Tibial nerve (tissue), 4 donors: Measurements from ENCODE around the gene ZNF502. TPM values are rescaled to one million over a fixed set of nuclear protein-coding genes. Genes with fewer than 3 reads are reported as not detected.

Experiments used
- DNase-seq, 2 donors: peaks; one replicate each; pipeline ENCODE4 v3.0.0-alpha.2; 2019; ENCODE audit warnings: low spot score in 2 of 2
- H3K27ac ChIP-seq, 4 donors: fragments of 200-600 bp; sonication (generic) in 3 of 4; one replicate each; pipeline ENCODE4 v1.5.1; 2017 to 2019; ENCODE audit warnings: mild to moderate bottlenecking in 1 of 4
- H3K27me3 ChIP-seq, 2 donors: fragments of 200-600 bp; sonication (generic) in 1 of 2; one replicate each; pipeline versions ENCODE4 v1.5.1 to v1.6.0; 2017 to 2019
- H3K36me3 ChIP-seq, 3 donors: fragments of 200-600 bp; sonication (generic); one replicate each; pipeline ENCODE4 v1.5.1; 2018 to 2019
- H3K4me1 ChIP-seq, 4 donors: fragments of 200-600 bp; sonication (generic) in 3 of 4; one replicate each; pipeline ENCODE4 v1.5.1; 2017 to 2019
- H3K4me3 ChIP-seq, 4 donors: fragments of 200-600 bp; sonication (generic) in 3 of 4; one replicate each; pipeline ENCODE4 v1.5.1; 2017 to 2019; ENCODE audit warnings: mild to moderate bottlenecking in 1 of 4, moderate library complexity in 1 of 4
- H3K9me3 ChIP-seq, 4 donors: fragments of 200-600 bp; sonication (generic) in 3 of 4; one replicate each; pipeline ENCODE4 v1.5.1; 2017 to 2019
- CTCF ChIP-seq, 5 experiments: fragments of 200-600 bp in 3 of 5; fragments of 450-650 bp in 2 of 5; sonication (generic) in 3 of 5; IDR thresholded peaks; one replicate each; pipeline ENCODE4 v1.5.1; 2016 to 2019; ENCODE audit warnings: antibody characterized with exemption in 5 of 5, mild to moderate bottlenecking in 3 of 5, moderate library complexity in 2 of 5
- EP300 ChIP-seq, 2 donors: sonication (generic); formaldehyde crosslinking; IDR thresholded peaks; one replicate each; pipeline ENCODE4 v1.6.1; 2017; ENCODE audit warnings: antibody characterized with exemption in 2 of 2, mild to moderate bottlenecking in 1 of 2
- POLR2A ChIP-seq, 2 donors: fragments of 450-650 bp; IDR thresholded peaks; one replicate each; pipeline ENCODE4 v1.6.1; 2017; ENCODE audit warnings: antibody characterized with exemption in 2 of 2, mild to moderate bottlenecking in 2 of 2, moderate library complexity in 2 of 2
- WGBS, 2 donors: methylation state at CpG; one replicate each; pipeline ENCODE4 v1.1.5; 2018; 5-methylcytosine and 5-hydroxymethylcytosine counted together
- total RNA-seq, 4 donors: library from RNA; depleted of rRNA; stranded (reverse); fragments of >200 nt; gene quantifications; one replicate each; pipeline ENCODE4 v1.1.0, GENCODE V29; 2016

ZNF502 gene
- total RNA-seq, 4 donors from 2014 or later = 3.7 to 8.1 (median 6.1) TPM

DNA sequence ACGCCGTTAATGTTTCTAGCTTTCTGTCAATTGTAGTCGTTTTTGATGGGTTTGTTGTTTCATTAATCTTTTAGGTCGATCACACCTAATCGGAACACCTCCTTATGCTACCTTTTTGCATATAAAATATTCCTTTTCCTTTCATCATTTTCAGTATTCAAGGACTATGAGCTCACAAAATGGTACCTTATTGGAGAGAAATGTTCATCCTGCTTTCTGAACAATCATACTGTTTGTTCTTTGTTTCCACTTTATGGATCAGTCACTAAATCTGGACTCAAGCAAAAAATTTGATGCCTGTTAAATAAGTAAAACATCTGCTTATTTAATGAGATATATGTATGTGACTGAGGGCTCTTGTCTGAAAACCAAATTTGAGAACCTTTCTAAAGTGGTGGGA, 50.2 kb downstream of the ZNF502 start:
- H3K36me3 ChIP-seq = peaks cover 0 to 25% (median 0%) of the 10 kb centered on the region in 3 donors
- H3K27me3 ChIP-seq = no peaks in the 10 kb centered on the region
- H3K4me1 ChIP-seq = peaks cover 0 to 22% (median 4%) of the 10 kb centered on the region in 4 donors
- WGBS, 2 donors = 36 to 38% methylated on average over 5 of the region's 5 CpGs
- peaks cover 0 to 14% (median 5%) of the 10 kb centered on the region in 4 donors for H3K9me3 ChIP-seq
- no peak for DNase-seq
- TF ChIP-seq CTCF (IDR thresholded peaks at IDR 0.05) = no peak
- no peak for TF ChIP-seq EP300 (IDR thresholded peaks at IDR 0.05)
- TF ChIP-seq POLR2A (IDR thresholded peaks at IDR 0.05) = no peak
- H3K27ac ChIP-seq = no peak overlapping the region
- H3K4me3 ChIP-seq = no peak overlapping the region

- H3K4me1 ChIP-seq = peaks cover 0 to 22% (median 4%) of the 10 kb centered on the region in 4 donors
- peaks cover 0 to 10% (median 0%) of the 10 kb centered on the region in 3 donors for H3K36me3 ChIP-seq
- TF ChIP-seq CTCF (IDR thresholded peaks at IDR 0.05) (no peak), EP300 (IDR thresholded peaks at IDR 0.05) (no peak), POLR2A (IDR thresholded peaks at IDR 0.05) (no peak)
- DNase-seq = no peak
- H3K9me3 ChIP-seq = peaks cover 0 to 5% (median 2%) of the 10 kb centered on the region in 4 donors
- H3K27me3 ChIP-seq = no peaks in the 10 kb centered on the region
- H3K27ac ChIP-seq = no peak overlapping the region
- no peak overlapping the region for H3K4me3 ChIP-seq
These were observed 51.8 kb downstream of the ZNF502 start for GRCh38 chr3:44764248-44764647.

- H3K27me3 ChIP-seq = no peaks in the 10 kb centered on the region
- no peak for TF ChIP-seq CTCF (IDR thresholded peaks at IDR 0.05)
- TF ChIP-seq EP300 (IDR thresholded peaks at IDR 0.05) = no peak
- TF ChIP-seq POLR2A (IDR thresholded peaks at IDR 0.05) = no peak
- H3K4me3 ChIP-seq = no peak overlapping the region
- H3K9me3 ChIP-seq = peaks cover 0 to 36% (median 9%) of the 10 kb centered on the region in 4 donors
- no peak for DNase-seq
- H3K27ac ChIP-seq = no peak overlapping the region
- H3K36me3 ChIP-seq = peaks cover 0 to 6% (median 0%) of the 10 kb centered on the region in 3 donors
- H3K4me1 ChIP-seq = no peaks in the 10 kb centered on the region
- WGBS, 2 donors = 87 to 90% methylated on average over 1 of the region's 1 CpG
These were observed 59.1 kb downstream of the ZNF502 start for GRCh38 chr3:44771424-44772098.

- TF ChIP-seq POLR2A (IDR thresholded peaks at IDR 0.05) (no peak), EP300 (IDR thresholded peaks at IDR 0.05) (no peak), CTCF (IDR thresholded peaks at IDR 0.05) (no peak)
- DNase-seq = no peak
- 97% methylated on average over 1 of the region's 1 CpG for WGBS, 2 donors
- no peak overlapping the region for H3K4me3 ChIP-seq
- no peak overlapping the region for H3K27ac ChIP-seq
- no peaks in the 10 kb centered on the region for H3K27me3 ChIP-seq
- peaks cover 0 to 36% (median 9%) of the 10 kb centered on the region in 4 donors for H3K9me3 ChIP-seq
- H3K36me3 ChIP-seq = peaks cover 0 to 6% (median 0%) of the 10 kb centered on the region in 3 donors
- no peaks in the 10 kb centered on the region for H3K4me1 ChIP-seq
These were observed 59.6 kb downstream of the ZNF502 start for GRCh38 chr3:44772099-44772442.

Other genes with a start within 250 kb of the ZNF502 start
- 10 to 100 TPM in 3 of 4 donors, 1 to 10 TPM in 1; 9.6 to 15.7 (median 13.6) TPM for gene ZNF445, start 235.0 kb upstream of the ZNF502 start, total RNA-seq
- gene ZKSCAN7, start 157.5 kb upstream of the ZNF502 start, total RNA-seq = 10 to 100 TPM in 3 of 4 donors, 1 to 10 TPM in 1; 6.5 to 11.1 (median 10.3) TPM
- gene ZNF660, start 127.7 kb upstream of the ZNF502 start, total RNA-seq = 1 to 10 TPM; 2.2 to 4.8 (median 3.5) TPM
- 10 to 100 TPM; 20.1 to 27.5 (median 21.6) TPM for gene ZNF197, start 87.6 kb upstream of the ZNF502 start, total RNA-seq
- 10 to 100 TPM; 11.9 to 25.1 (median 16.5) TPM for gene ZNF35, start 63.9 kb upstream of the ZNF502 start, total RNA-seq
- gene ZNF501, start 17.0 kb downstream of the ZNF502 start, total RNA-seq = 1 to 10 TPM; 4.2 to 8.3 (median 6.5) TPM
- 10 to 100 TPM; 20.7 to 27.4 (median 25.9) TPM for gene KIAA1143, start 49.0 kb downstream of the ZNF502 start, total RNA-seq
- under 1 TPM; 0.60 to 0.87 (median 0.71) TPM for gene KIF15, start 49.1 kb downstream of the ZNF502 start, total RNA-seq
- gene TMEM42, start 149.3 kb downstream of the ZNF502 start, total RNA-seq = 10 to 100 TPM; 20.7 to 40.4 (median 32.6) TPM
- gene TGM4, start 161.9 kb downstream of the ZNF502 start, total RNA-seq = not detected